ENCODE data around the gene FLNA.

- TF ChIP-seq CTCF (IDR thresholded peaks at IDR 0.05; ENCODE audit: insufficient read depth, low read length) = no peak
- no peak for TF ChIP-seq POLR2AphosphoS5 (IDR thresholded peaks at IDR 0.05; ENCODE audit: low read depth)
- no peak for TF ChIP-seq GABPA (IDR thresholded peaks at IDR 0.05; ENCODE audit: low read depth)
- TF ChIP-seq SPI1 (IDR thresholded peaks at IDR 0.05; ENCODE audit: borderline replicate concordance, low read depth) = no peak
Observed at GRCh38 chrX:154370300-154371016, 4.0 kb downstream of the FLNA start.

Measured in HL-60 (cell line).